C4-2B (cell line): ENCODE data around the gene SPRY1.

Experiments
- ZFX ChIP-seq: fragments of 450-650 bp; IDR thresholded peaks from 2 replicates; pipeline ENCODE4 v1.6.1; 2017
- TF ChIP-seq, protein P1 (sequence below): fragments of 450-650 bp; conservative IDR thresholded peaks from 2 replicates; pipeline ENCODE4 v1.5.1; 2017; ENCODE audit warnings: mild to moderate bottlenecking

DNA sequence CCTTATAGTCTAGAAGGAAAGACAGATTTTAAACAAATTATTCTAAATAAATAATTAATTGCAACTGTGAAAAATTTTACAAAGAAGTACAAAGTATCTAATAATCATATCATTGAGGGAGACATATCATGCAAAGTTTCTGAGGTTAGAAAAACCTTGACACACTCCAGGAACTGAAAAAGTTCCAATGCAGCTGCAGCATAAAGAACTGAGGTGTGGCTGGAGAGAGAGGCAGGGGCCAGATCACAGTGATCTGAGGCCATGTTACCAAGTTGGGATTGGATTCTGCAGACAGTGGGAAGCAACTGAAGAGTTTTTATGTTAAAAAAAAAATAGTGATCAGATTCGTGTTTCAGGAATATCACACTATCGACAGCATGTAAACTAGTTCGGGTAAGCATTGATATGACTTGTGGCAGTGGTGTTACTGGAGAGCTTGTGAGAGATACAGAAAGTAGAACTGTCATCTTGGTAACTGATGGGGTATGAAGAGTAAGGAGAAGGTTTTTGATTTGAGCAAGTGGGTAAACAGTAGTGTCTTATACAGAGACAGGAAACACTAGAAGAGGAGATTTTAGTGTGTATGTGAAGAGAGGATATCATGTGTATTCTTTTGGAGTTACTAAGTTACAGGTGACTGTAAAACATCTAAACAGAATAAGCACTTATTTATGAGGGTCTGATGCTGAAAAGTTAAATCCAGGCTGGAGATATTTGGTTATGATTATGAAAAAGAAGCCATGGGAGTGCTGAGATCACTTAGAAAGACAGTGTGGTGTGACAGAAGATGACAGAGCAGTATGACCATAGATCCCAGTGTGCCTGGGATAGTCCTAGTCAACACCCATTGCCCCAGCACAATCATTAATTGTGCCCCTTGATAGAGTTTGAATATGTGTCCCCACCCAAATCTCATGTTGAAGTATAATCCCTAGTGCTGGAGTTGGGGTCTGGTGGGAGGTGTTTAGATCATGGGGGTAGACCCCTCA lies 15.6 kb upstream of the SPRY1 start:
- TF ChIP-seq, protein P1, sequence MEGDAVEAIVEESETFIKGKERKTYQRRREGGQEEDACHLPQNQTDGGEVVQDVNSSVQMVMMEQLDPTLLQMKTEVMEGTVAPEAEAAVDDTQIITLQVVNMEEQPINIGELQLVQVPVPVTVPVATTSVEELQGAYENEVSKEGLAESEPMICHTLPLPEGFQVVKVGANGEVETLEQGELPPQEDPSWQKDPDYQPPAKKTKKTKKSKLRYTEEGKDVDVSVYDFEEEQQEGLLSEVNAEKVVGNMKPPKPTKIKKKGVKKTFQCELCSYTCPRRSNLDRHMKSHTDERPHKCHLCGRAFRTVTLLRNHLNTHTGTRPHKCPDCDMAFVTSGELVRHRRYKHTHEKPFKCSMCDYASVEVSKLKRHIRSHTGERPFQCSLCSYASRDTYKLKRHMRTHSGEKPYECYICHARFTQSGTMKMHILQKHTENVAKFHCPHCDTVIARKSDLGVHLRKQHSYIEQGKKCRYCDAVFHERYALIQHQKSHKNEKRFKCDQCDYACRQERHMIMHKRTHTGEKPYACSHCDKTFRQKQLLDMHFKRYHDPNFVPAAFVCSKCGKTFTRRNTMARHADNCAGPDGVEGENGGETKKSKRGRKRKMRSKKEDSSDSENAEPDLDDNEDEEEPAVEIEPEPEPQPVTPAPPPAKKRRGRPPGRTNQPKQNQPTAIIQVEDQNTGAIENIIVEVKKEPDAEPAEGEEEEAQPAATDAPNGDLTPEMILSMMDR, result no peak
- no peak for TF ChIP-seq ZFX
